HL-60 (cell line): Measurements from ENCODE around the gene ARMH1.

Source experiments
- GABPA ChIP-seq: IDR thresholded peaks from 2 replicates; pipeline ENCODE4 v1.6.1; 2012; ENCODE audit warnings: low read depth
- POLR2AphosphoS5 ChIP-seq: IDR thresholded peaks from 2 replicates; pipeline ENCODE4 v1.6.1; 2012; ENCODE audit warnings: low read depth
- SPI1 ChIP-seq: IDR thresholded peaks from 2 replicates; pipeline ENCODE4 v1.6.1; 2012; ENCODE audit warnings: low read depth, mild to moderate bottlenecking, borderline replicate concordance
- TF ChIP-seq, protein P1 (sequence below): IDR thresholded peaks from one replicate; pipeline ENCODE4 v1.5.1; 2011; ENCODE audit warnings: low read length, control low read depth, inconsistent platforms; ENCODE audit not compliant: insufficient read depth
- TF ChIP-seq, protein P2 (sequence below): IDR thresholded peaks from 2 replicates; pipeline ENCODE4 v1.6.1; 2012; ENCODE audit warnings: low read depth; ENCODE audit not compliant: insufficient replicate concordance

DNA sequence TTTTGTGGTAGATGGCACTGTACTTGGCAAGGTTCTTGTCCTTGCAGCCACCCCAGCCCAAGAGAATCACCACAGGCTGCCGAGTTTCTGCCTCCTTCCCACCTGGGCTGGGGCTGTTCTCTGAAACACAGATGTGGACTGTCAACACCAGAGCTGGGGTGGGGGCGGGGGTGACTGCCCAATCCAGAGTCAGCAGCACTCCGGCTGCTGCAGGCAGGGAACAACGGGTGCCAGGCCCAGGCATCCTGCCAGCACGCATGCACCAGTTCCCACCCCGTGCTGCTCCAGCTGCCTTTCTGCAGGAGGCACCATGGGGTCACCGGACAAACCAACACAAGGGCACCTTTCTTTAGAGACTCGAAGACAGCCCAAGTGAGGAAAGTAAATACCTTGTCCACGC lies 14.3 kb upstream of the ARMH1 start:
- TF ChIP-seq, protein P1, sequence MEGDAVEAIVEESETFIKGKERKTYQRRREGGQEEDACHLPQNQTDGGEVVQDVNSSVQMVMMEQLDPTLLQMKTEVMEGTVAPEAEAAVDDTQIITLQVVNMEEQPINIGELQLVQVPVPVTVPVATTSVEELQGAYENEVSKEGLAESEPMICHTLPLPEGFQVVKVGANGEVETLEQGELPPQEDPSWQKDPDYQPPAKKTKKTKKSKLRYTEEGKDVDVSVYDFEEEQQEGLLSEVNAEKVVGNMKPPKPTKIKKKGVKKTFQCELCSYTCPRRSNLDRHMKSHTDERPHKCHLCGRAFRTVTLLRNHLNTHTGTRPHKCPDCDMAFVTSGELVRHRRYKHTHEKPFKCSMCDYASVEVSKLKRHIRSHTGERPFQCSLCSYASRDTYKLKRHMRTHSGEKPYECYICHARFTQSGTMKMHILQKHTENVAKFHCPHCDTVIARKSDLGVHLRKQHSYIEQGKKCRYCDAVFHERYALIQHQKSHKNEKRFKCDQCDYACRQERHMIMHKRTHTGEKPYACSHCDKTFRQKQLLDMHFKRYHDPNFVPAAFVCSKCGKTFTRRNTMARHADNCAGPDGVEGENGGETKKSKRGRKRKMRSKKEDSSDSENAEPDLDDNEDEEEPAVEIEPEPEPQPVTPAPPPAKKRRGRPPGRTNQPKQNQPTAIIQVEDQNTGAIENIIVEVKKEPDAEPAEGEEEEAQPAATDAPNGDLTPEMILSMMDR, result no peak
- TF ChIP-seq GABPA (no peak), SPI1 (no peak), POLR2AphosphoS5 (no peak)
- TF ChIP-seq, protein P2, sequence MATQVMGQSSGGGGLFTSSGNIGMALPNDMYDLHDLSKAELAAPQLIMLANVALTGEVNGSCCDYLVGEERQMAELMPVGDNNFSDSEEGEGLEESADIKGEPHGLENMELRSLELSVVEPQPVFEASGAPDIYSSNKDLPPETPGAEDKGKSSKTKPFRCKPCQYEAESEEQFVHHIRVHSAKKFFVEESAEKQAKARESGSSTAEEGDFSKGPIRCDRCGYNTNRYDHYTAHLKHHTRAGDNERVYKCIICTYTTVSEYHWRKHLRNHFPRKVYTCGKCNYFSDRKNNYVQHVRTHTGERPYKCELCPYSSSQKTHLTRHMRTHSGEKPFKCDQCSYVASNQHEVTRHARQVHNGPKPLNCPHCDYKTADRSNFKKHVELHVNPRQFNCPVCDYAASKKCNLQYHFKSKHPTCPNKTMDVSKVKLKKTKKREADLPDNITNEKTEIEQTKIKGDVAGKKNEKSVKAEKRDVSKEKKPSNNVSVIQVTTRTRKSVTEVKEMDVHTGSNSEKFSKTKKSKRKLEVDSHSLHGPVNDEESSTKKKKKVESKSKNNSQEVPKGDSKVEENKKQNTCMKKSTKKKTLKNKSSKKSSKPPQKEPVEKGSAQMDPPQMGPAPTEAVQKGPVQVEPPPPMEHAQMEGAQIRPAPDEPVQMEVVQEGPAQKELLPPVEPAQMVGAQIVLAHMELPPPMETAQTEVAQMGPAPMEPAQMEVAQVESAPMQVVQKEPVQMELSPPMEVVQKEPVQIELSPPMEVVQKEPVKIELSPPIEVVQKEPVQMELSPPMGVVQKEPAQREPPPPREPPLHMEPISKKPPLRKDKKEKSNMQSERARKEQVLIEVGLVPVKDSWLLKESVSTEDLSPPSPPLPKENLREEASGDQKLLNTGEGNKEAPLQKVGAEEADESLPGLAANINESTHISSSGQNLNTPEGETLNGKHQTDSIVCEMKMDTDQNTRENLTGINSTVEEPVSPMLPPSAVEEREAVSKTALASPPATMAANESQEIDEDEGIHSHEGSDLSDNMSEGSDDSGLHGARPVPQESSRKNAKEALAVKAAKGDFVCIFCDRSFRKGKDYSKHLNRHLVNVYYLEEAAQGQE, result no peak
